A673 (cell line): Measurements from ENCODE around the gene PPP1R37.

ENCODE experiments used
- EZH2 ChIP-seq: fragments of 200-600 bp; sonication (generic); IDR thresholded peaks from 2 replicates; pipeline ENCODE4 v1.6.1; 2017; ENCODE audit warnings: borderline replicate concordance, low read depth, mild to moderate bottlenecking, mixed read lengths, antibody characterized with exemption, low read length; ENCODE audit not compliant: poor library complexity, severe bottlenecking
- TF ChIP-seq, protein P1 (sequence below): fragments of 300-800, 200-600 bp; sonication (generic); conservative IDR thresholded peaks from 2 replicates; pipeline ENCODE4 v1.5.1; 2017; ENCODE audit warnings: low read depth, mild to moderate bottlenecking, antibody characterized with exemption, low read length, moderate library complexity, mixed read lengths

DNA sequence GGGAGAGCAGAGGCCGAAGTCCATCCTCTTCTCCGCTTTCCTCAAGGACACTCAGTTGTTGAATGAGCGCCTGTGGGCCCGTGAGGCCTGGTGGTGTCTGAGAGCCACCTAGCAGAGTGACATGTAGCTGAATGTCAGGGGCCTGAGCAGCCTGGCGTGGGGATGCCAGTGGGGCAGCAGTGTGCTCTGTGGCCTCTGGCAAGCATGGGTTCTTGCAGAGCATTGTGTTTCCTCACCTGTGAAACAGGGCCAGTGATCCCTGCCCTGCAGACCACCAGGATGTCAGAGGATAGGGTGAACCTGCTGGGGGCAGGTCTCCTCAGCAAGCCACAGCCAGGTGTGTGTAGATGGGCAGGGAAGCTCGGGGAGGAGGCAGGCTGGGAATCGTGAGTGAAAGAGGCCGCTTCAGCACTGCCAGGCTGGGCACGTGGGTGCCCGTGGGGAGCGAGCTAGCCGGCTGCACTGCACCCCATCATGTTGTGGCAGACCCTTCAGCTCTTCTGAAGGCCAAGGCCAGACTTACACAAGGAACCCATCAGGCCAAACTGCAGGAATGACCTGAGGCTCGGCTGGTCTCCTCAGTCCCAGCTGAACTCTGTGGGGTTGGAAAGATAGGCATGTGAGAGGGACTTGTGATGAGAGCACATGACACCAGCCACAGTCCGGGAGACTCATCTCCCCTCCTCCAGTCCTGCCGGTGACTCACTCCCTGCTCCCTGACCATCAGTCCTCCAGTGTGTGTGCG lies 5.0 kb downstream of the PPP1R37 start:
- TF ChIP-seq, protein P1, sequence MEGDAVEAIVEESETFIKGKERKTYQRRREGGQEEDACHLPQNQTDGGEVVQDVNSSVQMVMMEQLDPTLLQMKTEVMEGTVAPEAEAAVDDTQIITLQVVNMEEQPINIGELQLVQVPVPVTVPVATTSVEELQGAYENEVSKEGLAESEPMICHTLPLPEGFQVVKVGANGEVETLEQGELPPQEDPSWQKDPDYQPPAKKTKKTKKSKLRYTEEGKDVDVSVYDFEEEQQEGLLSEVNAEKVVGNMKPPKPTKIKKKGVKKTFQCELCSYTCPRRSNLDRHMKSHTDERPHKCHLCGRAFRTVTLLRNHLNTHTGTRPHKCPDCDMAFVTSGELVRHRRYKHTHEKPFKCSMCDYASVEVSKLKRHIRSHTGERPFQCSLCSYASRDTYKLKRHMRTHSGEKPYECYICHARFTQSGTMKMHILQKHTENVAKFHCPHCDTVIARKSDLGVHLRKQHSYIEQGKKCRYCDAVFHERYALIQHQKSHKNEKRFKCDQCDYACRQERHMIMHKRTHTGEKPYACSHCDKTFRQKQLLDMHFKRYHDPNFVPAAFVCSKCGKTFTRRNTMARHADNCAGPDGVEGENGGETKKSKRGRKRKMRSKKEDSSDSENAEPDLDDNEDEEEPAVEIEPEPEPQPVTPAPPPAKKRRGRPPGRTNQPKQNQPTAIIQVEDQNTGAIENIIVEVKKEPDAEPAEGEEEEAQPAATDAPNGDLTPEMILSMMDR: no peak
- TF ChIP-seq EZH2: no peak
